ENCODE data around the gene UBL4A. TPM values are rescaled to one million over a fixed set of nuclear protein-coding genes. Genes with fewer than 3 reads are reported as not detected.

The UBL4A gene
- total RNA-seq, 2 donors from 2014 or later, result 30.5 to 34.5 TPM

DNA sequence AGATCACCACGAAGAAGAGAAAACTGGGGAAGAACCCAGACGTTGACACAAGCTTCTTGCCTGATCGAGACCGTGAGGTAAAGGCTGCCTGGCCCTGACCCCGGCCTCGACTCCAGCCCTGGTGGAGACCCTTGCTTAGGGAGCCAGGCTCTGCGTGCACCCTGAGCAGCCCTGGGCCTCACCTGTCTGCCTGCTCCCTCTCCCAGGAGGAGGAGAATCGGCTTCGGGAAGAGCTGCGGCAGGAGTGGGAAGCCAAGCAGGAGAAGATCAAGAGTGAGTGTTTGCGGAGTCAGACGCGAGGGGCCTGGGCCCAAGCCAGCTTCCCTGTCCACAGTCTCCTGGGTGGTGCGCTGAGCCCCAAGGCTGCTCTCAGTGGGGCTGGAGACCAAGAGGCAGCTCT is 37.9 kb downstream of the UBL4A start:
- ATAC-seq, result no peak

DNA sequence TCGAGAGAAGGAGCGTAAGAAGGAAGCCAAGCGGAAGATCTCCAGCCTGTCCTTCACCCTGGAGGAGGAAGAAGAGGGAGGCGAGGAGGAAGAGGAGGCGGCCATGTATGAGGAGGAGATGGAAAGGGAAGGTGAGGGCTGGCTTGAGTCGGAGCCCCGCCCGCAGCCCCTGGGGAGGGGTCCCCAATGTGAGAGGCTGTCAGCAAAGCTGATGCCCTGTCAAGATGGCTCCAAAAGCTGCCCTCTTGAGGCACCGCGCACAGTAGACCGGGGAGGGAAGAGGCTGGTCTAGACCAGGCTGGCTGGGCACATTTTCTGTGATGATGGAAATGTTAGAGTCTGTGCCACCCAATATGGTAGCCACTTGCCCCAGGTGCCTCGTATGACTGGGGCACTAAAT is 40.0 kb downstream of the UBL4A start:
- ATAC-seq, result no peak
- intact Hi-C loops (cut with DNase I, micrococcal nuclease), result no loop called here
- DNase-seq, result no peak

More for the DNA sequence above, 37.9 kb downstream of the UBL4A start:
- DNase-seq, result no peak
- intact Hi-C loops (cut with DNase I, micrococcal nuclease), result no loop called here

DNA sequence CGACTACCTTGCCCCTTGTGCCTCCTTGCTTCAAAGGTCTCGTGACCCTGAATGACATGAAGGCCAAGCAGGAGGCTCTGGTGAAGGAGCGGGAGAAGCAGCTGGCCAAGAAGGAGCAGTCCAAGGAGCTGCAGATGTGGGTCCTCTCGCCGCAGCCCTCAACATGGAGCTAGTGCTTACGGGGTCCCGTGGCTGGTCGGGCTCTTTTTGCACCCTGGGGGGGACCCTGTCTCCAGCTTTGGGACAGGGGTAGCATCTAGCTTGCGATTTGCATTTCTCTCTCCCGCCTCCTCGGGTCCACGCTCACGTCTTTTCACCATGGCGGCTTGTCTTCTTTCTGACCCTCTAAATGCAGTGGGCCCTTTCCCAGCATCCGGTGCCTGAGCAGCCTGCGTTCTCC is 40.6 kb downstream of the UBL4A start:
- ATAC-seq, result no peak
- DNase-seq, result no peak
- intact Hi-C loops (cut with DNase I, micrococcal nuclease), result no loop called here

DNA sequence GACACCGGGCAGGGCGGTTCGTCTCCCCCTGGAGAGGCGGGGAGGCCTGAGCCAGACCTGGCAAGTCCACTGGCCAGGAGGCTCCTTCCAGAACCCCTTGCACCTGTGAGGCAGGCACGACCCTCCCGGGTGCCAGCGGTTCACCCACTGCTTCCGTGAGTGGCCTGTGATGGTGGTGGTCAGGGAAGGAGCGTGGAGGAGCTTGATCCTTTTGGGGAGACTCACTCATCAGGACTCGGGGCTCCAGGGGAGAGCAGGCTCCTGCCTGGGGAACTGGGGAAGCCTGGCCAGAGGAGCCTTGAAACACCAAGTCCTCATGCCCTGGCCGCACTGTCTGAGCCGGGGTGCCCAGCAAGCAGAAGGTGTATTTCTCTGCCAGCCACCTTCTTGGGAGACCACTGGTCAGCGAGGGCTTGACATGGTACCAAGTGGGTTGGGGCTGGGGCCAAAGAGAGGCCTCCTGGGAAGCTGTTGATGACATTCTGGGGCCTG is 41.6 kb downstream of the UBL4A start:
- ATAC-seq (peak; percentile 16), DNase-seq (no peak)
- intact Hi-C loops (cut with DNase I, micrococcal nuclease), result no loop called here

DNA sequence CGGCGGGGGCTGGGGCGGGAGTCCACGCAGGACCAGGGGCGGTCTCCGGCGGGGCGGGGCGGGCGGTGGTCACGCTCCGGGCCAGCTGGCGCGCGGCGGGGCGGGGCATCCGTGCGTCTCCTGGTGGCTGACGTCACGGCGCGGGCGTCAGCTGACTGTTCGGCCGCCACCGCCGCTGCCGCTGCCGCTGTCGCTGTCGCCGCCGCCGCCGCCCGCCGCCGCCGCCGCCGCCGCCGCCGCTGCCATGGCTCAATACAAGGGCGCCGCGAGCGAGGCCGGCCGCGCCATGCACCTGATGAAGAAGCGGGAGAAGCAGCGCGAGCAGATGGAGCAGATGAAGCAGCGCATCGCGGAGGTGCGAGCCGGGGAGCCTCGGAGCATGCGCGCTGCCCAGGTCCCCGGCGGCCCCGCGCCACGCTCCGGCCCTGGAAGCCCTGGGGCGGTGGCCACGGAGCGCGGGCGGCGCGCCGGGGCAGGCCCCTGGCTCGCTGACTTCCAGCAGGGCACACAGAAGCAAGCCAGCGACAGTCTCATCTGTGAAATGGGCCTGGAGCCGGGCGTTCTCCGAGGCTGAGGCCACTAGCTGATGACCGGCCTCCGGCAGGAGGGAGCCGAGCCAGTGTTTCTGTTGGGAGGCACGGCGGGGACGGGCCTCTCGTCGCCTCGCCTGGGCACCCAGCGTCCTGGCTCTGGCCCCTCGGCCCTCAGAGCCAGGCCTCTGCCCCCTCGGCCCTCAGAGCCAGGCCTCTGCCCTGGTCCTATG is 42.2 kb downstream of the UBL4A start, which contains the start of gene FAM50A:
TSS of gene FAM50A (plus strand) at position 150 of the 763 bp plus-strand sequence. CDS start at position 245, 95 bp downstream.
- DNase-seq (peak; percentile 74 to 87), ATAC-seq (peak; percentile 91)
- intact Hi-C loops (cut with DNase I, micrococcal nuclease), result no loop called here

DNA sequence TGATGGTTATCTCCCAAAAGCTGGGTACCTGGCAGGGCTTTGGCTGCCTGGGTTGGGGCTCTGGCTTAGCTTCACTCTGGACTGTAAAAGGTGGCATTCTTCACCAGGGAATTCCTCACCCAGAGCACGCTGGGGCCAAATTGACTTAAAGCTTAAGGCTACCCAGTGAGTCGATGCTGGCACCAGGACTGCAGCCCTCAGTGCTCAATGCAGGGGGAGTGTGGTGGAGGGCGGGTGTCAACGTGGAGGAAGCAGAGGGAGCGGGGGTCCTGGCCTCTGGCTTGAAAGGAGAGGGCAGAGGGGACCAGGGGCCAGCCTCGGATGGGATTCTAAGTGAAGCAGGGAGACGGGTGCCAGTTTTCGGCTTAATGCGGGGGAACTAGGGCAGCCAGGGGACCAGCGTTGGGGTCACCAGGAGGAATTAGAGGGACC is 42.9 kb downstream of the UBL4A start:
- intact Hi-C loops (cut with DNase I, micrococcal nuclease), result no loop called here
- ATAC-seq (no peak), DNase-seq (no peak)

DNA sequence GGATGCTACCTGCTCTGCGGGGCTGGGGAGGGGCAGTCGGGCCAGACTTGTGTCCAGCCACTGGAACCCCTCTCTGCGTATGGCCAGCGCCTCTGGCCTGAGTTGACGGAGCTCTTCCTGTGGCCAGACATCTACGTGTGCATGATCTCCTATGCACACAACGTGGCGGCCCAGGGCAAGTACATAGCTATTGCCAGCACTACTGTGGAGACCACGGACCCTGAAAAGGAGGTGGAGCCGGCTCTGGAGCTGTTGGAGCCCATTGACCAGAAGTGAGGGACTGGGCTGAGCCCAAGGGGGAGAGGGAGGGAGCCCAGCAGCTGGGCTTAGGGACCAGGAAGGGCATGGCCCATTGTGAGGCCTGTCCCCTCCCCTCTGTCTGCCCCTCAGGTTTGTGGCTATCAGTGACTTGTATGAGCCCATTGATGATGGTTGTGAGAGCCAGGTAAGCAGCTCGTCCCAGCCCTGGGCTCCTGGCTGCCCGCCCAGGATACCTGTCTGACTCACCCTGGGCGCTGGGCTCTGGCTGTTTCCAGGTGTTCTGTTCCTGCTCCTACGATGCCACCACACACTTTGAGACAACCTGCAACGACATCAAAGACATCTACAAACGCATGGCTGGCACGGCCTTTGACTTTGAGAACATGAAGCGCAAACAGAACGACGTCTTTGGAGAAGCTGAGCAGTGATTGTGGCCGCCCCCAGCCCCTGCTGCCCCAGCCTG is 44.3 kb downstream of the UBL4A start:
- intact Hi-C loops (cut with DNase I, micrococcal nuclease), result no loop called here
- ATAC-seq, result no peak

DNA sequence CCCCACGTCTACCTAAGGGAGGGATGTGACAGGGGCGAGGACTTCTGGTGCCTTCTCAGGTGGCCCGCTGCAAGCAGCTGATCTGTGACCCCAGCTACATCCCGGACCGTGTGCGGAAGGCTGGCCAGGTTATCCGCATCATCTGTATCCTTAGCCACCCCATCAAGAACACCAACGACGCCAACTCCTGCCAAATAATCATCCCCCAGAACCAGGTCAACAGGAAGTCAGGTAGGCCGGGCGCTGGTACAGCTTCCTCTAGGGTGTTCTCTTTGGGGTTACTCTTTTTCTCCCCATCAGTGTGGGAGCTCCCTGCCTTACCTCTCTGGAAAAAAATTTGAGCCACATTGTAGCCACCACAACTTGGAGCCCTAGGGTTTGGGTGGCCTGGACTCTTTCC is 44.9 kb downstream of the UBL4A start:
- DNase-seq (no peak), ATAC-seq (no peak)
- intact Hi-C loops (cut with DNase I, micrococcal nuclease), result no loop called here

More for the DNA sequence above, 44.3 kb downstream of the UBL4A start:
- DNase-seq, result no peak

DNA sequence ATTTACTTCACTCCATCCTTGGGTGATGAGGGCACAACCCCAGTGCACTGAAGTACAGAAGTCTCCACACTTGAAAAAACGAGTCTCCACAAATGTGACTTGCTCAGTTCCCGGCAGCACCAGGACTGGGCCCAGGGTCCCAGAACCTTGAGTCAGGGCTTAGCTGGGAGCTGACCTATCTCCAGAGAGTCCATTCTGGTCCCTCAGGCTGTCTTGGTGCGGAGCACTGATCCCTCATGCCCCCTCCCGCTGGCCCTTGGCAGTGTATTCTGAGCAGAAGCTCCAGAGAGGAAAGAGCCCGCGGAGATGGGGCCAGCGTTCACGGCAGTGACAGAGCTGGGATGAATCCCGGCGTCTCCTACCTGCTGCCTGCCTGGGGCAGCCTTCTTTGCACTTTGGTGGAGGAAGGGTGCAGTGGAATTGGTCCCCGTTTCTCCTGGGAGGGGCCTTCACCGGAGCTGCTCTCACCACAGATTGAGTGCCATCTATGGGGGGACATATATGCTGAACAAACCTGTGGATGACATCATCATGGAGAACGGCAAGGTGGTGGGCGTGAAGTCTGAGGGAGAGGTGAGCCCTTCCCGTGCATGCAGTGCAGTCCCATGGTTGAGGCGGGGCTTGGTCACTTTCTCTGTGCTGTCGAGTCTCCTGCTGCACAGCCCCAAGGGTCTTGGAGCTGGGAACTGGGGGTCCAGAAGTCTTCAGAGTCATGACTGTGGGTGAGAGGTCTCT is 45.6 kb downstream of the UBL4A start:
- intact Hi-C loops (cut with DNase I, micrococcal nuclease), result no loop called here
- ATAC-seq (no peak), DNase-seq (no peak)

DNA sequence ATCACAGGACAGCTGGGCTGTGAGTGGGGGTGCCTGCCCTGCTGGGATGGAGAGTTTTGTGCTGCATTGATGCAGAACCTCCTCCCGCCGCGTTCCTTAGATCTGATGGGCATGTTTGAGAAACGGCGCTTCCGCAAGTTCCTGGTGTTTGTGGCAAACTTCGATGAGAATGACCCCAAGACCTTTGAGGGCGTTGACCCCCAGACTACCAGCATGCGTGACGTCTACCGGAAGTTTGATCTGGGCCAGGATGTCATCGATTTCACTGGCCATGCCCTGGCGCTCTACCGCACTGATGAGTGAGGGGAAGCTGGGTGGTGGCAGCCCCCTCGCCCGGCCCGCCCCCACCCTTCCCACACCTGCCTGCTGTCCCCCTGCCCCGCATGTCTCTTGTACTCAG is 46.6 kb downstream of the UBL4A start:
- intact Hi-C loops (cut with DNase I, micrococcal nuclease), result no loop called here
- no peak for DNase-seq
- ATAC-seq, result no peak

DNA sequence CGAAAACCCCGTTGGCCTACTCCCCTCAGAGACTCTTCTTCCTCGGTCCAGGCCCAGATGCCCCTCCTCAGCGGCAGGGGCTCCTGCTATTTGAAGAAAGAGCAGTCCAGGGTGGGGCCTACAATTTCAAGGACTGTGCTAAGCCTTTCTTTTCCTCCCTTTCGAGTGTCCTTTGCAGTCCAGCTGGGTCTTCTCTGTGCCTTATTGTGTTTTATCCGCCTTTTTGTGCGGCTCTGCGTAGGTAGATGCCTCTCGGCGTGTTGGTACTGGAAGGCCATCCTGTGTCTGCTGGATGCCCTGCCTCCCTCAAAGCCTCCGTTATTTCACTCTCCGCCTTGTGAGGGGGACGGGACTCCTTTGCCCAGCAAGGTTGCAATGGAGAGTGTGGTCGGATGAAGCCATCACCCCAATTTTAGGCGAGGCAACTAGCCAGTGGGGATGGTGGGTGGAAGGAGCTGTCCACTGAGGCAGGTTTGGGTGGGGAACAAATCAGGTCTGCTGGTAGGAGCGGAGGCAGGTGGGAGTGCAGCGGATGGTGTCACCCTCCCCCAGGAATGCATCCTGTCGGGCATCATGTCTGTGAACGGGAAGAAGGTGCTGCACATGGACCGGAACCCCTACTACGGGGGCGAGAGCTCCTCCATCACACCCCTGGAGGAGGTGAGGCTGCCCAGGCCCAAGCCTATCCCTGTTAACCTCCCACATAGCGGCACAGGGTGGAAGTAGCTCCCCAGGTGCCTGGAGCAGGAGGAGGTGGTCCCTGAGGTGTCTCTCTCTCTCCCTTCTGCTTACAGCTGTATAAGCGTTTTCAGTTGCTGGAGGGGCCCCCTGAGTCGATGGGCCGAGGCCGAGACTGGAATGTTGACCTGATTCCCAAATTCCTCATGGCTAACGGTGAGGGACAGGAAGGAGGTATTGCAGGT is 48.2 kb downstream of the UBL4A start:
- intact Hi-C loops (cut with DNase I, micrococcal nuclease), result no loop called here
- no peak for ATAC-seq
- DNase-seq, result no peak

DNA sequence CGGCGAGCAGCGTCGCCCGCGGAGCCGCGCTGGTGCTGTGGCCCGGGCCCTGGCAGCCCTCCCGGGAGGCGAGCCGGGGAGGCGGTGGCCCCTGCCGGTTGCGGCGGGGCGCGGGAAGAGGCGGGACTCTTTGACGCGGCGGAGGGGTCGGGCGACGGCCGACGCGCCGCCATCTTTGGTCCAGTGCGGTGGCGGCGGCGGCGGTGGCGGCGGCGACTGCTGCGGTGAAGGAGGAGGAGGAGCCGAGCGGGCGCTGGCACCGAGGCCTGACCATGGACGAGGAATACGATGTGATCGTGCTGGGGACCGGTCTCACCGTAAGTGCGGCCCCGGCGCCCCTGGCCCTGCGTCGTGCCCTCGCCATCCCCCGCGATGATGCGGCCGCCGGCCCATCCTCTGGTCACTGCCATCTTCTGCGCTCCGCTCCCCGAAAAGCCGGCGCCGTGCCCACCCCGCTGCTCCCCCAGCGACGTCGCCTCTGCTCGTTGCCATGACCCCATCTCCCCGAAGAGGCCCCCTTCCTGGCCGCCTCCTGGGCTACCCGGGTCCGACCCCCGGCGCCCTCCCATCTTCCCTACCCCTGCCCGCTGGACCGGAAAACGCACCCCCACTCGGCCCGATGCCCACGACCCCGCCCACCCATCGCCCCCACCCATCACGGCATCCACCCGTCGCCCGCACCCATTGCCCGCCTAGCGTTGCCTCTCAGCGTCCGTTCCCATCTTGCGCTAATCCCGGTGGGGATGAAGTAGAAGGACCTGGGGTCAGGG is 49.2 kb downstream of the UBL4A start, which contains the start of gene GDI1:
TSS of gene GDI1 (plus strand) at position 172 of the 770 bp plus-strand sequence. CDS start at position 273, 101 bp downstream.
- intact Hi-C loops (cut with DNase I, micrococcal nuclease), result no loop called here
- ATAC-seq, result peak; percentile 73
- DNase-seq, result peak in 1 of 2 donors; percentile 58

DNA sequence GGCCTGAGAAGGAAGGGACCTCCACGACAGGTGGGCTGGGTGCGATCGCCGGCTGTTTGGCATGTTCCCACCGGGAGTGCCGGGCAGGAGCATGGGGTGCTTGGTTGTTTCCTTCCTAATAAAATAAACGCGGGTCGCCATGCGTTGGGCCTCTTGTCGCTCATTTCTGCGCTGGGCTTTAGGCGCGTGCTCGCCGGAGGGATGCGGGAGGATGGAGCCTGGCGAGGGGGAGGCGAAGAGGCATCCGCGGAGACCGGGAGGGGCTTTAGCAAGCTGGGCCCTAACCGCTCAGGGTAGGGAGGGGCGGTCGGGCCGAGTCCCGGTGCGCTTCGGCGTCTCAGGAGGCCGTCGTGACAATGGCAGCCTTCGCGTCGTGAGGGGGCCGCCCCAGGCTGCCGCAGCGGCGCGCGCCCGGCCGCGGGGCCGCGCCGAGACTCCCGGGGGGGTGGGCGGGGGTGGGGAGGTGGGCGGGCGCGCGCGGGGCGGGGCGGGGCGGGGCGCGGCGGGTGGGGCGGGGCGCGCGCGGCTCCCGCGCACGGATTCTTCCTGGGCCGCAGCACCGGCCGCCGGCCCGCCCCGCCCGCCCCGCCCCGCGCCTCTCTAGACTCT is 49.9 kb downstream of the UBL4A start:
- intact Hi-C loops (cut with DNase I, micrococcal nuclease), result no loop called here
- peak; percentile 53 for ATAC-seq
- DNase-seq, result peak in 1 of 2 donors; percentile 41

DNA sequence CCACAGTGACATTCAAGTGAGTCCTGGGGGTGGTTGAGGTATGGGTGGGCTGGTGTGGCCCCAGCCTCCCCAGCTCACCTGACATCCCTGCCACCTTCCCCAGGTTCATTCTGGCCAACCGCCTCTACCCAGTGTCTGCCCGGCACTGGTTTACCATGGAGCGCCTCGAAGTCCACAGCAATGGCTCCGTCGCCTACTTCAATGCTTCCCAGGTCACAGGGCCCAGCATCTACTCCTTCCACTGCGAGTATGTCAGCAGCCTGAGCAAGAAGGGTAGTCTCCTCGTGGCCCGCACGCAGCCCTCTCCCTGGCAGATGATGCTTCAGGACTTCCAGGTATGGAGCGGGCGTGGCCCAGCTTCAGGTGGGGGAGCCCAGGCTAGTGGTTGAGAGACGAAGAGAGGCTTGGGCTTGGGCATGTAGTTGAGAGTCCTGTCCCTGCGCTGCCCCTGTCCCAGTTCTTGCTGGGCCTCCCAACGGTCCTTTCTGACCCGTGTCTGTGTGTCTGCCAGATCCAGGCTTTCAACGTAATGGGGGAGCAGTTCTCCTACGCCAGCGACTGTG is 51.2 kb downstream of the UBL4A start:
- ATAC-seq (no peak), DNase-seq (no peak)
- intact Hi-C loops (cut with DNase I, micrococcal nuclease), result no loop called here

DNA sequence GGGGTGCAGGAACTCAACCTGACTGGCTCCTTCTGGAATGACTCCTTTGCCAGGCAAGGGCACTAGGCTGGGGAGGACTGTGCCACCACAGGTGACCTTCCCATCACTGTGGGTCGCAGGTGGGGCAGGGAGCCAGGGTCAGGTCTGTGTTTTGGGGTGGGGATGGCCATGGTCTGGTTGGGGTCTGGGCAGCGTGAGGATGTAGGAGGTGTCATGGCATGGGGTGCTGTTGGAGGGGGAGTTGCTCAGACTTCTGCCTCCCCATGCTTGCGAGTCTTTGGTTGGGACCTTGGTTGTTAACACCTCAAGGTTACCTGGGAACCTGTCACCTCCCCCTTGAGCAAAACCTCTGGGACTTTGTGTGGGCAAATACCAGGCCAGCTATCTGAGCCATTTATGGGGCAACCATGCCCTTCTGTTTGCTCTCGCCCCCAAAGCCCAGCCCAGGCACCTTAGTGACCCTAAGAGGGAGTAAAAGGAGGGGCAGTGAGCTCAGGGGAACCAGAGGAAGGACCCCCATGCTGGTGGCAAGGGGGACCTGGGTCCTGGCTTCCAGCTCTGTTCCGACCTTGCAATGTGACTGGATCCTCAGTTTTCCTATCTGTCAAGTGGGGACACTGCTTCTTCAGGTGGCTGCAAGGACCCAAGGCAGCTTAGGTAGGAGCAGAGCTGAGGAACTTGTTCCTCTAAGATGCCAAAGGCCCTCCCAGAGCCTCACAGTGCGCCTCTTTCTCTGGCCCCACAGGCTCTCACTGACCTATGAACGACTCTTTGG is 51.8 kb downstream of the UBL4A start:
- DNase-seq, result no peak
- intact Hi-C loops (cut with DNase I, micrococcal nuclease), result no loop called here
- ATAC-seq, result no peak
